OCI-M2 (cell line): ENCODE data around the gene NMNAT3.

Experiments
- DNase-seq: peaks from one replicate; lab custom pipeline; 2025; ENCODE audit not compliant: unreplicated experiment; lab: John Stamatoyannopoulos, UW

NMNAT3 gene

GRCh38 chr3:139548801-139549200, 129.0 kb downstream of the NMNAT3 start:
- no peak for DNase-seq

GRCh38 chr3:139547666-139548065, 130.1 kb downstream of the NMNAT3 start:
- DNase-seq: no peak

GRCh38 chr3:139546772-139547171, 131.0 kb downstream of the NMNAT3 start:
- DNase-seq: no peak

- DNase-seq: no peak
These were observed 136.1 kb downstream of the NMNAT3 start for GRCh38 chr3:139541532-139542288.

- no peak for DNase-seq
These were observed 136.9 kb downstream of the NMNAT3 start for GRCh38 chr3:139540651-139541531.

GRCh38 chr3:139538733-139539132, 139.0 kb downstream of the NMNAT3 start:
- no peak for DNase-seq

GRCh38 chr3:139537795-139538621, 139.8 kb downstream of the NMNAT3 start:
- DNase-seq: no peak

GRCh38 chr3:139537361-139537760, 140.4 kb downstream of the NMNAT3 start:
- DNase-seq: no peak

GRCh38 chr3:139534992-139535879, 142.5 kb downstream of the NMNAT3 start:
- no peak for DNase-seq

- no peak for DNase-seq
These were observed 143.3 kb downstream of the NMNAT3 start for GRCh38 chr3:139534455-139534812.

GRCh38 chr3:139533781-139534454, 143.9 kb downstream of the NMNAT3 start:
- no peak for DNase-seq

GRCh38 chr3:139532976-139533375, 144.8 kb downstream of the NMNAT3 start:
- DNase-seq: no peak

GRCh38 chr3:139530717-139531116, 147.1 kb downstream of the NMNAT3 start:
- DNase-seq: no peak

GRCh38 chr3:139529662-139530061, 148.1 kb downstream of the NMNAT3 start:
- no peak for DNase-seq

GRCh38 chr3:139528924-139529323, 148.8 kb downstream of the NMNAT3 start:
- no peak for DNase-seq

- no peak for DNase-seq
These were observed 149.5 kb downstream of the NMNAT3 start for GRCh38 chr3:139528281-139528680.

GRCh38 chr3:139527265-139527664, 150.5 kb downstream of the NMNAT3 start:
- no peak for DNase-seq

GRCh38 chr3:139526146-139526545, 151.6 kb downstream of the NMNAT3 start:
- no peak for DNase-seq

GRCh38 chr3:139524841-139525636, 152.7 kb downstream of the NMNAT3 start:
- no peak for DNase-seq
